SK-N-SH (cell line): Measurements from ENCODE around the gene TCF12. TPM values are rescaled to one million over a fixed set of nuclear protein-coding genes. Genes with fewer than 3 reads are reported as not detected.

Experiments
- CTCF ChIA-PET: fragments of 300-600, 350-600 bp; formaldehyde crosslinking; extraction: SDS; loops from one replicate; lab custom pipeline; 2021; lab: Yijun Ruan, JAX
- POLR2A ChIA-PET: fragments of 350-600 bp; sonication (Branson Sonifier 250); formaldehyde crosslinking; extraction: SDS; loops from one replicate; lab custom pipeline; 2020; ENCODE audit warnings: antibody characterized with exemption, inconsistent platforms; lab: Yijun Ruan, JAX
- DNase-seq: peaks from one replicate; pipeline ENCODE4 v3.0.0; 2012
- H2AFZ ChIP-seq: fragments of 200-600 bp; sonication (generic); 2 replicates; pipeline ENCODE4 v1.8.1; 2016; ENCODE audit warnings: antibody characterized with exemption, mild to moderate bottlenecking, low read depth
- H3F3A ChIP-seq: fragments of 200-600 bp; sonication (generic); replicated peaks from 2 replicates; pipeline ENCODE3; 2016; ENCODE audit warnings: antibody characterized with exemption, mild to moderate bottlenecking; ENCODE audit not compliant: insufficient read depth
- H3K27ac ChIP-seq, 2 experiments: fragments of 200-500 bp in 1 of 2; fragments of 200-600 bp in 1 of 2; sonication (Bioruptor generic) in 1 of 2; sonication (generic), shearing (Covaris generic) in 1 of 2; 2 replicates each; pipeline versions ENCODE4 v1.5.1 to v1.6.1; 2014 to 2016; ENCODE audit warnings: low read depth in 2 of 2, inconsistent platforms in 1 of 2, low read length in 1 of 2, mild to moderate bottlenecking in 1 of 2, mixed read lengths in 1 of 2
- H3K27me3 ChIP-seq: fragments of 200-600 bp; sonication (generic), shearing (Covaris generic); 2 replicates; pipeline ENCODE4 v1.6.1; 2016; ENCODE audit warnings: mixed run types; ENCODE audit not compliant: insufficient read depth
- H3K36me3 ChIP-seq, 2 experiments: fragments of 200-500 bp in 1 of 2; fragments of 200-600 bp in 1 of 2; sonication (Bioruptor generic) in 1 of 2; sonication (generic) in 1 of 2; replicated peaks in 1 of 2; 2 replicates each; pipeline versions ENCODE3 to v1.5.1; 2014 to 2016; ENCODE audit warnings: low read length in 1 of 2, mild to moderate bottlenecking in 1 of 2; ENCODE audit not compliant: insufficient read depth in 2 of 2, control insufficient read depth in 1 of 2
- H3K4me1 ChIP-seq, 2 experiments: fragments of 200-500 bp in 1 of 2; fragments of 200-600 bp in 1 of 2; sonication (Bioruptor generic) in 1 of 2; sonication (generic), shearing (Covaris generic) in 1 of 2; 2 replicates each; pipeline versions ENCODE4 v1.5.1 to v1.6.1; 2014 to 2016; ENCODE audit warnings: low read depth in 1 of 2, low read length in 1 of 2, mixed run types in 1 of 2; ENCODE audit not compliant: insufficient read depth in 2 of 2, control insufficient read depth in 1 of 2
- H3K4me2 ChIP-seq: fragments of 200-600 bp; sonication (generic), shearing (Covaris generic); 2 replicates; pipeline ENCODE4 v1.6.1; 2017; ENCODE audit warnings: mixed run types
- H3K4me3 ChIP-seq, 2 experiments: fragments of 200-500 bp in 1 of 2; fragments of 200-600 bp in 1 of 2; sonication (Bioruptor generic) in 1 of 2; sonication (generic), shearing (Covaris generic) in 1 of 2; 2 replicates each; pipeline versions ENCODE4 v1.5.1 to v1.8.1; 2014 to 2016; ENCODE audit warnings: low read depth in 2 of 2, inconsistent platforms in 1 of 2, low read length in 1 of 2, mild to moderate bottlenecking in 1 of 2, mixed read lengths in 1 of 2, moderate library complexity in 1 of 2
- H3K79me2 ChIP-seq: fragments of 200-600 bp; sonication (generic); 2 replicates; pipeline ENCODE4 v1.8.1; 2017; ENCODE audit warnings: mild to moderate bottlenecking; ENCODE audit not compliant: insufficient read depth
- H3K9ac ChIP-seq: fragments of 200-600 bp; sonication (generic); 2 replicates; pipeline ENCODE4 v1.6.1; 2017; ENCODE audit warnings: mixed run types
- H3K9me2 ChIP-seq: fragments of 200-600 bp; sonication (generic); 2 replicates; pipeline ENCODE4 v1.6.1; 2017; ENCODE audit warnings: mixed run types
- H3K9me3 ChIP-seq: fragments of 200-600 bp; sonication (generic); 2 replicates; pipeline ENCODE4 v1.6.1; 2017; ENCODE audit warnings: mixed run types, mild to moderate bottlenecking, moderate library complexity
- H4K20me1 ChIP-seq: fragments of 200-600 bp; sonication (generic); 2 replicates; pipeline ENCODE4 v1.6.1; 2017; ENCODE audit warnings: mild to moderate bottlenecking, mixed run types; ENCODE audit not compliant: insufficient read depth
- CHD2 ChIP-seq: fragments of 150-350 bp; IDR thresholded peaks from 2 replicates; pipeline ENCODE4 v1.6.1; 2018; ENCODE audit warnings: low read length; ENCODE audit not compliant: partially characterized antibody
- ELF1 ChIP-seq: IDR thresholded peaks from 2 replicates; pipeline ENCODE4 v1.4.0; 2012
- EP300 ChIP-seq, 2 experiments: IDR thresholded peaks; 2 replicates each; pipeline versions ENCODE4 v1.4.0 to v1.6.1; 2012; ENCODE audit warnings: borderline replicate concordance in 1 of 2, low read depth in 1 of 2, low read length in 1 of 2
- EZH2phosphoT487 ChIP-seq: fragments of 200-600 bp; sonication (generic); IDR thresholded peaks from 2 replicates; pipeline ENCODE4 v1.6.1; 2017; ENCODE audit warnings: low read depth, mixed run types, mild to moderate bottlenecking, antibody characterized with exemption, moderate library complexity, borderline replicate concordance
- FOSL2 ChIP-seq: IDR thresholded peaks from 2 replicates; pipeline ENCODE4 v1.4.0; 2012; ENCODE audit warnings: low read depth, mild to moderate bottlenecking, moderate library complexity, borderline replicate concordance
- FOXM1 ChIP-seq: IDR thresholded peaks from 2 replicates; pipeline ENCODE4 v1.4.0; 2012; ENCODE audit warnings: low read depth, mild to moderate bottlenecking
- GABPA ChIP-seq: IDR thresholded peaks from 2 replicates; pipeline ENCODE4 v1.4.0; 2012; ENCODE audit warnings: low read depth, mild to moderate bottlenecking
- GATA2 ChIP-seq: sonication (generic); formaldehyde crosslinking; IDR thresholded peaks from 2 replicates; pipeline ENCODE4 v1.5.0; 2020; ENCODE audit warnings: mild to moderate bottlenecking, missing genetic modification reagents
- JUND ChIP-seq: IDR thresholded peaks from 2 replicates; pipeline ENCODE4 v1.4.0; 2012
- MEF2A ChIP-seq: IDR thresholded peaks from 2 replicates; pipeline ENCODE4 v1.4.0; 2012; ENCODE audit warnings: low read depth, borderline replicate concordance
- MXI1 ChIP-seq: IDR thresholded peaks from 2 replicates; pipeline ENCODE4 v1.6.1; 2012; ENCODE audit warnings: mild to moderate bottlenecking, low read depth, low read length, improper control_type of control experiment
- POLR2AphosphoS5 ChIP-seq: IDR thresholded peaks from 2 replicates; pipeline ENCODE4 v1.6.1; 2012; ENCODE audit warnings: low read depth, low read length
- RAD21 ChIP-seq: IDR thresholded peaks from 2 replicates; pipeline ENCODE4 v1.6.1; 2012; ENCODE audit warnings: mild to moderate bottlenecking, low read length
- RFX5 ChIP-seq: IDR thresholded peaks from 2 replicates; pipeline ENCODE4 v1.6.1; 2012; ENCODE audit warnings: mild to moderate bottlenecking, improper control_type of control experiment, low read length
- RXRA ChIP-seq: IDR thresholded peaks from 2 replicates; pipeline ENCODE4 v1.4.0; 2012; ENCODE audit warnings: low read depth, mild to moderate bottlenecking, borderline replicate concordance
- SIN3A ChIP-seq: IDR thresholded peaks from 2 replicates; pipeline ENCODE4 v1.6.1; 2012; ENCODE audit warnings: low read depth, mild to moderate bottlenecking, low read length, moderate library complexity, borderline replicate concordance
- SMC3 ChIP-seq: IDR thresholded peaks from 2 replicates; pipeline ENCODE4 v1.6.1; 2012; ENCODE audit warnings: low read depth, low read length, improper control_type of control experiment
- TAF1 ChIP-seq: IDR thresholded peaks from 2 replicates; pipeline ENCODE4 v1.6.1; 2012; ENCODE audit warnings: low read depth, mild to moderate bottlenecking, low read length, moderate library complexity, borderline replicate concordance
- TEAD4 ChIP-seq: IDR thresholded peaks from 2 replicates; pipeline ENCODE4 v1.4.0; 2012; ENCODE audit warnings: mild to moderate bottlenecking, borderline replicate concordance; ENCODE audit not compliant: insufficient read depth
- YY1 ChIP-seq: IDR thresholded peaks from 2 replicates; pipeline ENCODE4 v1.4.0; 2012; ENCODE audit warnings: low read depth, mild to moderate bottlenecking
- WGBS: methylation state at CpG from one replicate; pipeline ENCODE4 v1.1.6; 2017; ENCODE audit warnings: low lambda C conversion rate; 5-methylcytosine and 5-hydroxymethylcytosine counted together
- polyA plus RNA-seq, 3 experiments: library from polyadenylated mRNA; depleted of rRNA; stranded (reverse); fragments of >200 nt; gene quantifications; 2 replicates each; pipeline ENCODE4 v1.2.3, GENCODE V29; 2012
- TF ChIP-seq, protein P1 (sequence below): IDR thresholded peaks from 2 replicates; pipeline ENCODE4 v1.4.0; 2012; ENCODE audit warnings: low read depth
- TF ChIP-seq, protein P2 (sequence below): IDR thresholded peaks from 2 replicates; pipeline ENCODE4; 2012
- TF ChIP-seq, protein P3 (sequence below): IDR thresholded peaks from 2 replicates; pipeline ENCODE4 v1.6.1; 2012; ENCODE audit warnings: mild to moderate bottlenecking, low read depth, low read length, moderate library complexity
- TF ChIP-seq, protein P4 (sequence below): fragments of 150-350 bp; IDR thresholded peaks from 2 replicates; pipeline ENCODE4 v1.6.1; 2016; ENCODE audit warnings: mild to moderate bottlenecking, low read depth, low read length

The TCF12 gene
- polyA plus RNA-seq, 1 of the 3 experiments (the other 2 are of a cell fraction), result 49.6 TPM

DNA sequence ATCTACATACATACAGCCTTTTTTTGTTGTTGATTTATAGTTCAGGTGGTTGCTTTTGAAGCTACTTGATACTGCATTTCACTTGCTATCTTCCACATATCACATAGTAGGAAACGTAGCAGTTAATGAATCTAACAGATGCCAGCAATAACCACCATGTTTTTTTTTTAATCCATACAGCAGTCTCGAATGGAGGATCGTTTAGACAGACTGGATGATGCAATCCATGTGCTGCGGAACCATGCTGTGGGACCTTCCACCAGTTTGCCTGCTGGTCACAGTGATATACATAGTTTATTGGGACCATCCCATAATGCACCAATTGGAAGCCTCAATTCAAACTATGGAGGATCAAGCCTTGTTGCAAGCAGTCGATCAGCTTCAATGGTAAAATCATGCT is 334.6 kb downstream of the TCF12 start:
- peaks cover 23% of the 10 kb centered on the region for H3F3A ChIP-seq
- H3K9me2 ChIP-seq, result no peaks in the 10 kb centered on the region
- no peaks in the 10 kb centered on the region for H4K20me1 ChIP-seq
- no peak overlapping the region for H2AFZ ChIP-seq
- H3K27ac ChIP-seq, result no peak overlapping the region
- POLR2A ChIA-PET, result no interaction called here
- no peak overlapping the region for H3K9ac ChIP-seq
- TF ChIP-seq GABPA, result no peak
- TF ChIP-seq SMC3, result no peak
- TF ChIP-seq FOSL2, result no peak
- TF ChIP-seq MXI1, result no peak
- no peak for TF ChIP-seq SIN3A
- TF ChIP-seq EZH2phosphoT487, result no peak
- TF ChIP-seq EP300 (IDR thresholded peaks at IDR 0.05; ENCODE audit: borderline replicate concordance in 1 of 2, low read depth in 1 of 2, low read length in 1 of 2), result no peak
- TF ChIP-seq MEF2A, result no peak
- no peak for TF ChIP-seq JUND
- no peak for TF ChIP-seq CHD2
- no peak for TF ChIP-seq FOXM1
- no peak for TF ChIP-seq RFX5
- H3K4me1 ChIP-seq, result peaks cover 9% of the 10 kb centered on the region in 2 experiments; a peak in 3 of 4 replicates
- peaks cover 7% of the 10 kb centered on the region; the same call in 1 of the 2 replicates for H3K79me2 ChIP-seq
- H3K36me3 ChIP-seq, result peaks cover 44 to 64% of the 10 kb centered on the region in 2 experiments
- H3K4me3 ChIP-seq, result no peak overlapping the region
- no peak for DNase-seq
- 90% methylated on average over 5 of the region's 5 CpGs for WGBS
- no peak overlapping the region for H3K4me2 ChIP-seq
- no peaks in the 10 kb centered on the region for H3K9me3 ChIP-seq
- no peaks in the 10 kb centered on the region for H3K27me3 ChIP-seq
- CTCF ChIA-PET, result interaction anchor here (1.3 to 3.3 kb wide), 3 partner anchors 11 to 54 kb away, joined by 3 to 12 read pairs (median 3); no protein-coding TSS in a partner anchor

DNA sequence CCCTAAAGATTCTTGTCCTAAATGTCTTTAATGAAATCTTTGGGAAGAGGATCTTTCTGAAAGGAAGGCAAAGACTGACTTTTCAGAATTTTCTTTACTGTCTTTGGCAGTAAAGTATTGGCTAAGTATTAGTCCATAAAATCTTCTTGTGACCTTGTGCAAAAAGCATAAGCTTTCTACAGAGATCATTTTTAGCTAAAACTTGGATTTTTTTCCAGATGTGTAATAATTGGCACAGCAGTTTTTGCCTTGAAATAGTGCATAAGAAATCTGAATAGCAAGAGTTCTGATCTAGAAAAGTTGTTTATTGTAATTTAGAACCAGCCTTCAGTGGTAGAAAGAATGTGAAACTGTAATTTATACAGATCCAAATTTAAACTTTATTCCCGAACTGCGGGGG is 335.1 kb downstream of the TCF12 start:
- Histone ChIP-seq H3K9me3 (no peaks in the 10 kb centered on the region), H3F3A (peaks cover 23% of the 10 kb centered on the region), H3K27ac (no peak overlapping the region), H3K9ac (no peak overlapping the region), H2AFZ (no peak overlapping the region), H3K4me3 (no peak overlapping the region), H3K9me2 (no peaks in the 10 kb centered on the region), H3K36me3 (peaks cover 42 to 66% of the 10 kb centered on the region in 2 experiments), H3K79me2 (peaks cover 9% of the 10 kb centered on the region; the same call in 1 of the 2 replicates), H3K4me1 (peaks cover 5 to 9% of the 10 kb centered on the region in 2 experiments; a peak in 3 of 4 replicates), H3K27me3 (no peaks in the 10 kb centered on the region), H4K20me1 (no peaks in the 10 kb centered on the region), H3K4me2 (no peak overlapping the region)
- ChIA-PET POLR2A (no interaction called here), CTCF (interaction anchor here (3.3 kb wide), 1 partner anchor 53 kb away, joined by 12 read pairs; no protein-coding TSS in a partner anchor)
- DNase-seq, result no peak
- TF ChIP-seq FOXM1 (no peak), SMC3 (no peak), RAD21 (no peak), TAF1 (no peak), POLR2AphosphoS5 (no peak), FOSL2 (no peak), TEAD4 (no peak), JUND (no peak), CHD2 (no peak), EZH2phosphoT487 (no peak), GATA2 (CRISPR knock-in tag) (no peak), RXRA (no peak), ELF1 (no peak), YY1 (no peak)
- TF ChIP-seq, protein P1, sequence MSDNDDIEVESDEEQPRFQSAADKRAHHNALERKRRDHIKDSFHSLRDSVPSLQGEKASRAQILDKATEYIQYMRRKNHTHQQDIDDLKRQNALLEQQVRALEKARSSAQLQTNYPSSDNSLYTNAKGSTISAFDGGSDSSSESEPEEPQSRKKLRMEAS, result no peak
- TF ChIP-seq, protein P2, sequence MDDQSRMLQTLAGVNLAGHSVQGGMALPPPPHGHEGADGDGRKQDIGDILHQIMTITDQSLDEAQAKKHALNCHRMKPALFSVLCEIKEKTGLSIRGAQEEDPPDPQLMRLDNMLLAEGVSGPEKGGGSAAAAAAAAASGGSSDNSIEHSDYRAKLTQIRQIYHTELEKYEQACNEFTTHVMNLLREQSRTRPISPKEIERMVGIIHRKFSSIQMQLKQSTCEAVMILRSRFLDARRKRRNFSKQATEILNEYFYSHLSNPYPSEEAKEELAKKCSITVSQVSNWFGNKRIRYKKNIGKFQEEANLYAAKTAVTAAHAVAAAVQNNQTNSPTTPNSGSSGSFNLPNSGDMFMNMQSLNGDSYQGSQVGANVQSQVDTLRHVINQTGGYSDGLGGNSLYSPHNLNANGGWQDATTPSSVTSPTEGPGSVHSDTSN, result no peak
- TF ChIP-seq, protein P3, sequence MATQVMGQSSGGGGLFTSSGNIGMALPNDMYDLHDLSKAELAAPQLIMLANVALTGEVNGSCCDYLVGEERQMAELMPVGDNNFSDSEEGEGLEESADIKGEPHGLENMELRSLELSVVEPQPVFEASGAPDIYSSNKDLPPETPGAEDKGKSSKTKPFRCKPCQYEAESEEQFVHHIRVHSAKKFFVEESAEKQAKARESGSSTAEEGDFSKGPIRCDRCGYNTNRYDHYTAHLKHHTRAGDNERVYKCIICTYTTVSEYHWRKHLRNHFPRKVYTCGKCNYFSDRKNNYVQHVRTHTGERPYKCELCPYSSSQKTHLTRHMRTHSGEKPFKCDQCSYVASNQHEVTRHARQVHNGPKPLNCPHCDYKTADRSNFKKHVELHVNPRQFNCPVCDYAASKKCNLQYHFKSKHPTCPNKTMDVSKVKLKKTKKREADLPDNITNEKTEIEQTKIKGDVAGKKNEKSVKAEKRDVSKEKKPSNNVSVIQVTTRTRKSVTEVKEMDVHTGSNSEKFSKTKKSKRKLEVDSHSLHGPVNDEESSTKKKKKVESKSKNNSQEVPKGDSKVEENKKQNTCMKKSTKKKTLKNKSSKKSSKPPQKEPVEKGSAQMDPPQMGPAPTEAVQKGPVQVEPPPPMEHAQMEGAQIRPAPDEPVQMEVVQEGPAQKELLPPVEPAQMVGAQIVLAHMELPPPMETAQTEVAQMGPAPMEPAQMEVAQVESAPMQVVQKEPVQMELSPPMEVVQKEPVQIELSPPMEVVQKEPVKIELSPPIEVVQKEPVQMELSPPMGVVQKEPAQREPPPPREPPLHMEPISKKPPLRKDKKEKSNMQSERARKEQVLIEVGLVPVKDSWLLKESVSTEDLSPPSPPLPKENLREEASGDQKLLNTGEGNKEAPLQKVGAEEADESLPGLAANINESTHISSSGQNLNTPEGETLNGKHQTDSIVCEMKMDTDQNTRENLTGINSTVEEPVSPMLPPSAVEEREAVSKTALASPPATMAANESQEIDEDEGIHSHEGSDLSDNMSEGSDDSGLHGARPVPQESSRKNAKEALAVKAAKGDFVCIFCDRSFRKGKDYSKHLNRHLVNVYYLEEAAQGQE, result no peak
- TF ChIP-seq, protein P4, sequence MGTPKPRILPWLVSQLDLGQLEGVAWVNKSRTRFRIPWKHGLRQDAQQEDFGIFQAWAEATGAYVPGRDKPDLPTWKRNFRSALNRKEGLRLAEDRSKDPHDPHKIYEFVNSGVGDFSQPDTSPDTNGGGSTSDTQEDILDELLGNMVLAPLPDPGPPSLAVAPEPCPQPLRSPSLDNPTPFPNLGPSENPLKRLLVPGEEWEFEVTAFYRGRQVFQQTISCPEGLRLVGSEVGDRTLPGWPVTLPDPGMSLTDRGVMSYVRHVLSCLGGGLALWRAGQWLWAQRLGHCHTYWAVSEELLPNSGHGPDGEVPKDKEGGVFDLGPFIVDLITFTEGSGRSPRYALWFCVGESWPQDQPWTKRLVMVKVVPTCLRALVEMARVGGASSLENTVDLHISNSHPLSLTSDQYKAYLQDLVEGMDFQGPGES, result no peak
- WGBS, result 94% methylated on average over 2 of the region's 2 CpGs
